K562 (cell line): Measurements from ENCODE around the gene PKP1. TPM values are rescaled to one million over a fixed set of nuclear protein-coding genes. Genes with fewer than 3 reads are reported as not detected.

ENCODE experiments used
- CBFA2T2 ChIP-seq: fragments of 450-650 bp; conservative IDR thresholded peaks from 2 replicates; pipeline ENCODE4 v1.6.1; 2017; ENCODE audit warnings: mild to moderate bottlenecking
- CBFA2T3 ChIP-seq: fragments of 450-650 bp; IDR thresholded peaks from 2 replicates; pipeline ENCODE4 v1.6.1; 2017
- EP300 ChIP-seq: IDR thresholded peaks from 2 replicates; pipeline ENCODE4 v1.6.1; 2012; ENCODE audit warnings: low read length, improper control_type of control experiment
- NFIC ChIP-seq: fragments of 450-650 bp; IDR thresholded peaks from 2 replicates; pipeline ENCODE4 v1.6.1; 2017; ENCODE audit warnings: mild to moderate bottlenecking, inconsistent platforms
- POLR2AphosphoS5 ChIP-seq: IDR thresholded peaks from 2 replicates; pipeline ENCODE4 v1.6.1; 2011; ENCODE audit warnings: mild to moderate bottlenecking, low read depth, low read length, moderate library complexity; ENCODE audit not compliant: control insufficient read depth, insufficient read depth
- SETDB1 ChIP-seq: IDR thresholded peaks from one replicate; pipeline ENCODE4 v1.6.1; 2012; ENCODE audit warnings: low read length, control low read depth, inconsistent platforms
- TAL1 ChIP-seq: fragments of 450-650 bp; IDR thresholded peaks from 2 replicates; pipeline ENCODE4 v1.6.1; 2016; ENCODE audit warnings: mild to moderate bottlenecking
- TCF3 ChIP-seq: sonication (generic); formaldehyde crosslinking; IDR thresholded peaks from 2 replicates; pipeline ENCODE4 v1.4.0; 2020; ENCODE audit warnings: mild to moderate bottlenecking, missing genetic modification reagents
- TRIM24 ChIP-seq, 2 experiments: fragments of 450-650 bp; IDR thresholded peaks; 2 replicates each; pipeline ENCODE4 v1.6.1; 2016
- ZNF165 ChIP-seq: fragments of 250-450 bp; sonication (Bioruptor Pico); IDR thresholded peaks from 2 replicates; pipeline ENCODE4 v1.4.0; 2020; ENCODE audit warnings: borderline replicate concordance
- polyA plus RNA-seq, 8 experiments: library from polyadenylated mRNA; depleted of rRNA in 4 of 8; stranded (reverse) in 5 of 8; unstranded in 3 of 8; fragments of >200 nt; fragmentation: Nextera tagmentation in 2 of 8; fragmentation: Illumina TruSeq in 1 of 8; extraction: Ambion mirVana in 2 of 8; extraction: Trizol in 1 of 8; gene quantifications; 2 replicates each; pipeline versions ENCODE4 v1.2.1 to v1.2.3, GENCODE V29; 2011 to 2014; ENCODE audit warnings: inconsistent platforms in 1 of 8, missing spikeins in 1 of 8
- total RNA-seq, 7 experiments: library from RNA; depleted of rRNA in 6 of 7; stranded (reverse); fragments of >200 nt in 6 of 7; fragmentation: Illumina TruSeq in 2 of 7; extraction: Trizol in 2 of 7; gene quantifications; 2 replicates each; pipeline versions ENCODE4 v1.2.1 to v1.2.3, GENCODE V29; 2011 to 2021; ENCODE audit warnings: low replicate concordance in 1 of 7
- TF ChIP-seq, protein P1 (sequence below): fragments of 200-800 bp; sonication (Bioruptor generic); IDR thresholded peaks from 2 replicates; pipeline ENCODE4 v1.6.1; 2017; ENCODE audit warnings: missing genetic modification characterization, missing compliant biosample characterization
- TF ChIP-seq, protein P2 (sequence below): sonication (generic); formaldehyde crosslinking; IDR thresholded peaks from 2 replicates; pipeline ENCODE4 v1.8.0; 2022; ENCODE audit warnings: missing genetic modification reagents, mild to moderate bottlenecking, moderate library complexity, borderline replicate concordance
- TF ChIP-seq, protein P3 (sequence below): fragments of 250-450 bp; sonication (Bioruptor Pico); IDR thresholded peaks from 2 replicates; pipeline ENCODE4 v1.4.0; 2020; ENCODE audit warnings: mild to moderate bottlenecking, moderate library complexity, borderline replicate concordance

PKP1 gene
- total and polyA plus RNA-seq, 9 of the 15 experiments (the other 6 are each of a cell fraction or from before 2014, with no cell fraction given), result not detected

- TF ChIP-seq, protein P1, sequence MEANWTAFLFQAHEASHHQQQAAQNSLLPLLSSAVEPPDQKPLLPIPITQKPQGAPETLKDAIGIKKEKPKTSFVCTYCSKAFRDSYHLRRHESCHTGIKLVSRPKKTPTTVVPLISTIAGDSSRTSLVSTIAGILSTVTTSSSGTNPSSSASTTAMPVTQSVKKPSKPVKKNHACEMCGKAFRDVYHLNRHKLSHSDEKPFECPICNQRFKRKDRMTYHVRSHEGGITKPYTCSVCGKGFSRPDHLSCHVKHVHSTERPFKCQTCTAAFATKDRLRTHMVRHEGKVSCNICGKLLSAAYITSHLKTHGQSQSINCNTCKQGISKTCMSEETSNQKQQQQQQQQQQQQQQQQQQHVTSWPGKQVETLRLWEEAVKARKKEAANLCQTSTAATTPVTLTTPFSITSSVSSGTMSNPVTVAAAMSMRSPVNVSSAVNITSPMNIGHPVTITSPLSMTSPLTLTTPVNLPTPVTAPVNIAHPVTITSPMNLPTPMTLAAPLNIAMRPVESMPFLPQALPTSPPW (CRISPR knock-in tag), result 0 out of 2 replicates have a peak, but pooled peaks have one; percentile 12
- TF ChIP-seq, protein P2, sequence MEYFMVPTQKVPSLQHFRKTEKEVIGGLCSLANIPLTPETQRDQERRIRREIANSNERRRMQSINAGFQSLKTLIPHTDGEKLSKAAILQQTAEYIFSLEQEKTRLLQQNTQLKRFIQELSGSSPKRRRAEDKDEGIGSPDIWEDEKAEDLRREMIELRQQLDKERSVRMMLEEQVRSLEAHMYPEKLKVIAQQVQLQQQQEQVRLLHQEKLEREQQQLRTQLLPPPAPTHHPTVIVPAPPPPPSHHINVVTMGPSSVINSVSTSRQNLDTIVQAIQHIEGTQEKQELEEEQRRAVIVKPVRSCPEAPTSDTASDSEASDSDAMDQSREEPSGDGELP (CRISPR knock-in tag), result peak; percentile 62; the same call in 1 of the 2 replicates
- TF ChIP-seq TRIM24 (IDR thresholded peaks at IDR 0.05) (0 out of 4 replicates have a peak, but pooled peaks of 1 of the 2 experiments have one; percentile 20), TCF3 (CRISPR knock-in tag) (peak; percentile 74), NFIC (peak; percentile 14; the same call in 1 of the 2 replicates), SETDB1 (no peak), TAL1 (peak; percentile 52; the same call in 1 of the 2 replicates), ZNF165 (CRISPR knock-in tag) (no peak), CBFA2T3 (peak; percentile 79), POLR2AphosphoS5 (0 out of 2 replicates have a peak, but pooled peaks have one; percentile 26), CBFA2T2 (peak; percentile 76), EP300 (no peak)
- TF ChIP-seq, protein P3, sequence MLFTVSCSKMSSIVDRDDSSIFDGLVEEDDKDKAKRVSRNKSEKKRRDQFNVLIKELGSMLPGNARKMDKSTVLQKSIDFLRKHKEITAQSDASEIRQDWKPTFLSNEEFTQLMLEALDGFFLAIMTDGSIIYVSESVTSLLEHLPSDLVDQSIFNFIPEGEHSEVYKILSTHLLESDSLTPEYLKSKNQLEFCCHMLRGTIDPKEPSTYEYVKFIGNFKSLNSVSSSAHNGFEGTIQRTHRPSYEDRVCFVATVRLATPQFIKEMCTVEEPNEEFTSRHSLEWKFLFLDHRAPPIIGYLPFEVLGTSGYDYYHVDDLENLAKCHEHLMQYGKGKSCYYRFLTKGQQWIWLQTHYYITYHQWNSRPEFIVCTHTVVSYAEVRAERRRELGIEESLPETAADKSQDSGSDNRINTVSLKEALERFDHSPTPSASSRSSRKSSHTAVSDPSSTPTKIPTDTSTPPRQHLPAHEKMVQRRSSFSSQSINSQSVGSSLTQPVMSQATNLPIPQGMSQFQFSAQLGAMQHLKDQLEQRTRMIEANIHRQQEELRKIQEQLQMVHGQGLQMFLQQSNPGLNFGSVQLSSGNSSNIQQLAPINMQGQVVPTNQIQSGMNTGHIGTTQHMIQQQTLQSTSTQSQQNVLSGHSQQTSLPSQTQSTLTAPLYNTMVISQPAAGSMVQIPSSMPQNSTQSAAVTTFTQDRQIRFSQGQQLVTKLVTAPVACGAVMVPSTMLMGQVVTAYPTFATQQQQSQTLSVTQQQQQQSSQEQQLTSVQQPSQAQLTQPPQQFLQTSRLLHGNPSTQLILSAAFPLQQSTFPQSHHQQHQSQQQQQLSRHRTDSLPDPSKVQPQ (CRISPR knock-in tag), result no peak
These were observed 94.3 kb downstream of the PKP1 start, which contains the start of gene TNNT2 (continued) for GRCh38 chr1:201377611-201378092.
